Activated T-cell treated with anti-CD3 and anti-CD28 coated beads, Interleukin-2, amount 50 U/mL, for 72 hours (primary cell): ENCODE data around the gene RNF14. TPM values are rescaled to one million over a fixed set of nuclear protein-coding genes. Genes with fewer than 3 reads are reported as not detected.

ENCODE experiments used
- ATAC-seq, 2 donors: fragments of 150-1000 bp; cut with Tn5 transposase; replicated peaks in 1 of 2; 2 replicates each; pipeline ENCODE4 v1.10.0; 2021; ENCODE audit warnings: moderate library complexity in 2 of 2, mild to moderate bottlenecking in 1 of 2
- DNase-seq, 2 donors: peaks; one replicate each; pipeline ENCODE4 v3.0.0; 2021 to 2022; ENCODE audit warnings: mixed read lengths in 1 of 2
- H3K27ac Mint-ChIP-seq: one replicate; pipeline ENCODE4 v1.8.0; 2022; ENCODE audit warnings: mild to moderate bottlenecking, moderate library complexity, mixed read lengths
- H3K27me3 Mint-ChIP-seq: one replicate; pipeline ENCODE4 v1.8.0; 2022; ENCODE audit warnings: low read depth, mixed read lengths
- H3K36me3 Mint-ChIP-seq, 2 donors: one replicate each; pipeline ENCODE4 v1.8.0; 2022; ENCODE audit warnings: mixed read lengths in 2 of 2, mild to moderate bottlenecking in 1 of 2; ENCODE audit not compliant: insufficient read depth in 2 of 2
- H3K4me1 Mint-ChIP-seq: one replicate; pipeline ENCODE4 v1.8.0; 2022; ENCODE audit warnings: low read depth, mixed read lengths
- H3K4me3 Mint-ChIP-seq, 2 donors: one replicate each; pipeline ENCODE4 v1.8.0; 2022; ENCODE audit warnings: mild to moderate bottlenecking in 2 of 2, mixed read lengths in 2 of 2, moderate library complexity in 2 of 2
- H3K9me3 Mint-ChIP-seq, 2 donors: one replicate each; pipeline ENCODE4 v1.8.0; 2022; ENCODE audit warnings: mixed read lengths in 2 of 2
- total RNA-seq, 2 donors: library from RNA; stranded (reverse); gene quantifications; one replicate each; pipeline ENCODE4 v1.2.3, GENCODE V29; 2022

Gene RNF14
- total RNA-seq, 2 donors from 2014 or later: 38.6 to 40.4 TPM

- ATAC-seq: no peak
- no peaks in the 10 kb centered on the region for H3K36me3 Mint-ChIP-seq
- no peaks in the 10 kb centered on the region for H3K27me3 Mint-ChIP-seq
- DNase-seq: no peak
- no peaks in the 10 kb centered on the region for H3K9me3 Mint-ChIP-seq
- H3K4me3 Mint-ChIP-seq: no peak overlapping the region
- H3K27ac Mint-ChIP-seq: no peak overlapping the region
- peaks cover 31% of the 10 kb centered on the region for H3K4me1 Mint-ChIP-seq
These were observed 14.7 kb upstream of the RNF14 start for GRCh38 chr5:141954194-141954593.

DNA sequence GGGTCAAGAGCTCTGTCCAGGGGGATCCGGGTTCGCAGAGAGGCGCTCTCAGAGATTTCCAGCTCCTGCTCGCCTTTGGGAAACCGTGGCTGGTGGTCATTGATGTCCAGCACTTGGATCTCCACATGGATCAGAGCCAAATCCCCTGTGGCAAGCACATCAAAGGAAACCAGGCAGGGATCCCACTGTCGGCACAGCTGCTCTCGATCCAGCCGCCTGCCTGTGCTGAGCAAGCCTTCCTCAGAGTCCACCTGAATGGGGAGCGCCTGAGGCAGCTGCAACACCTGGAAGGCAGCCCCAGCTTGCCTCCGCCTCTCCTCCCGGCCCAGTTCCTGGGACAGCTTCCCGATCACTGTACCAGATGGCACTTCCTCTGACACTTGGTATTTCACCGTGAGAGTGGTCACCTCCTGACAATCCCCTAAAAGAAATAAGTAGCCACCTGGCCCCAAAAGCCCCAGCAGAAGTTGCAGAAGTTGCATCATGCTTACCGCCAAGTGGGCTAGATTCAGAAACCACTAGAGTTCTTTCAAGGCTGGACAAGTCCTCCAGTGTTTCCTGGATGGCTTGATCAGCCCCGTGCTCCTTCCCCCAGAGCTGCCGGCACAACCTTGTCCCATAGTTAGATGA, 11.4 kb upstream of the RNF14 start:
- Mint-ChIP-seq H3K4me1 (peaks cover 42% of the 10 kb centered on the region), H3K36me3 (no peaks in the 10 kb centered on the region), H3K27me3 (no peaks in the 10 kb centered on the region), H3K27ac (no peak overlapping the region), H3K9me3 (no peaks in the 10 kb centered on the region), H3K4me3 (peak overlapping the region in 1 of 2 donors; percentile 23)
- ATAC-seq: no peak
- DNase-seq: no peak

GRCh38 chr5:141958113-141958512, 10.8 kb upstream of the RNF14 start, which contains the start of gene PCDH12:
Gene PCDH12, minus strand, starts transcription at chr5:141958202. Its CDS starts 351 bp downstream, at chr5:141957851.
- peak within 1 kb of the TSS; percentile 64 for H3K27ac Mint-ChIP-seq
- DNase-seq: peak; percentile 15 to 29

GRCh38 chr5:141958546-141959172, 10.2 kb upstream of the RNF14 start:
- DNase-seq (peak in 1 of 2 donors; percentile 22), ATAC-seq (peak in 1 of 2 donors; percentile 72)

More at GRCh38 chr5:141958113-141958512, 10.8 kb upstream of the RNF14 start, which contains the start of gene PCDH12:
- H3K36me3 Mint-ChIP-seq: no peaks in the 10 kb centered on the region
- peak in 1 of 2 donors; percentile 9 for ATAC-seq
- H3K27me3 Mint-ChIP-seq: no peaks in the 10 kb centered on the region
- no peaks in the 10 kb centered on the region for H3K9me3 Mint-ChIP-seq
- peak within 1 kb of the TSS; percentile 23 to 71 for H3K4me3 Mint-ChIP-seq
- peaks cover 42% of the 10 kb centered on the region for H3K4me1 Mint-ChIP-seq

DNA sequence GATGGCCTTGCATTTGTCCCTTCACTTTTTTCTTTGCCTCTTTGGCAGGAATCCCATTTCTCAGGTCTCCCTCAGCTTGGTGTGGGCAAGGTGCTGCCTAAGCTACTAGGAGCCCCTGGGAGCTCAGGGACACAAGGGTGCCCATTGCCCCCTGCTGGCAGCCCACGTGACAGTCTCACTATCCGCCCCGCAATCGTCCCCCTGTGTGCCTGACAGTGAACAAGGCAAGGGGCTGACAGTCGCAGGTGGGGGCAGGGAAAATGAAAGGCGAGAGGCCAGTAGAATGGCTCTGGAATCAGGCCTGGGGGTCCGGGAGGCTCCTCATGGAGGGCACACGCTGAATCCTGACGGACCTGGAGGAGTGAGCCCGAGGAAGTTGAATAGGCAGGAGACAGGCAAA, 8.9 kb upstream of the RNF14 start:
- ATAC-seq: peak in 1 of 2 donors; percentile 38
- Mint-ChIP-seq H3K27ac (no peak overlapping the region), H3K27me3 (no peaks in the 10 kb centered on the region), H3K4me3 (no peak overlapping the region), H3K36me3 (no peaks in the 10 kb centered on the region), H3K9me3 (no peaks in the 10 kb centered on the region), H3K4me1 (peaks cover 42% of the 10 kb centered on the region)
- peak; percentile 31 to 41 for DNase-seq

More at GRCh38 chr5:141958546-141959172, 10.2 kb upstream of the RNF14 start:
- H3K4me3 Mint-ChIP-seq: peak overlapping the region; percentile 23 to 71
- H3K27ac Mint-ChIP-seq: peak overlapping the region; percentile 64
- no peaks in the 10 kb centered on the region for H3K9me3 Mint-ChIP-seq
- H3K36me3 Mint-ChIP-seq: no peaks in the 10 kb centered on the region
- no peaks in the 10 kb centered on the region for H3K27me3 Mint-ChIP-seq
- peaks cover 42% of the 10 kb centered on the region for H3K4me1 Mint-ChIP-seq

- DNase-seq (peak; percentile 88 to 90), ATAC-seq (peak; percentile 88 to 94)
- H3K9me3 Mint-ChIP-seq: no peaks in the 10 kb centered on the region
- H3K36me3 Mint-ChIP-seq: no peaks in the 10 kb centered on the region
- no peaks in the 10 kb centered on the region for H3K27me3 Mint-ChIP-seq
- H3K4me3 Mint-ChIP-seq: peak overlapping the region; percentile 62 to 64
- peaks cover 42% of the 10 kb centered on the region for H3K4me1 Mint-ChIP-seq
- H3K27ac Mint-ChIP-seq: peak overlapping the region; percentile 73
These were observed 8.2 kb upstream of the RNF14 start for GRCh38 chr5:141960449-141961323.

GRCh38 chr5:141961466-141961865, 7.4 kb upstream of the RNF14 start:
- DNase-seq (no peak), ATAC-seq (no peak)
- no peaks in the 10 kb centered on the region for H3K36me3 Mint-ChIP-seq
- no peaks in the 10 kb centered on the region for H3K27me3 Mint-ChIP-seq
- H3K9me3 Mint-ChIP-seq: no peaks in the 10 kb centered on the region
- peak overlapping the region; percentile 73 for H3K27ac Mint-ChIP-seq
- no peak overlapping the region for H3K4me3 Mint-ChIP-seq
- H3K4me1 Mint-ChIP-seq: peaks cover 42% of the 10 kb centered on the region

- no peak overlapping the region for H3K27ac Mint-ChIP-seq
- ATAC-seq (no peak), DNase-seq (no peak)
- no peaks in the 10 kb centered on the region for H3K27me3 Mint-ChIP-seq
- no peak overlapping the region for H3K4me3 Mint-ChIP-seq
- no peaks in the 10 kb centered on the region for H3K9me3 Mint-ChIP-seq
- H3K4me1 Mint-ChIP-seq: peaks cover 36% of the 10 kb centered on the region
- H3K36me3 Mint-ChIP-seq: no peaks in the 10 kb centered on the region
These were observed 5.2 kb upstream of the RNF14 start for GRCh38 chr5:141963701-141964100.

DNA sequence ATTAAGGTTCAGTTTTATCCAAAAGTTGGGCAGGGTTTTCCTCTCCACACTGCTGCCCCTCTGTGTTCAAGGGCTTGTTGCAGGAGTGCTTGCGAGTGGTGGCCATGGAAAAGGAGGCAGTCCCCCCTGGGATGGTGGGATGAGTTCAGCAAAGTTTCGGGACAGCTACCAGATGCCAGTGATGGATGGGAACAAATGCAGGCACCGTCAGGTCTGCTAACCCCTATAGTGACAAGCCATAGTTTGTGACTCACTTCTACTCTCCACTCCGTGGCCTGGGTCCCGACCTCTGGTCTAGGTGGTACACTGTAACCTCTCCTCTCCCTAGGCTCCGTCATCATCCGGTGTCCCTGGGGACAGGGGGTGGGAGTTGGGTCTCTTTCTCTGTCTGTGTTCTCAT, 3.8 kb upstream of the RNF14 start:
- DNase-seq (no peak), ATAC-seq (no peak)
- Mint-ChIP-seq H3K9me3 (no peaks in the 10 kb centered on the region), H3K4me1 (peaks cover 31% of the 10 kb centered on the region), H3K4me3 (no peak overlapping the region), H3K36me3 (peaks cover 3% of the 10 kb centered on the region in 2 donors), H3K27me3 (no peaks in the 10 kb centered on the region), H3K27ac (no peak overlapping the region)

GRCh38 chr5:141966275-141966962, 2.5 kb upstream of the RNF14 start:
- Mint-ChIP-seq H3K9me3 (no peaks in the 10 kb centered on the region), H3K36me3 (peaks cover 3 to 5% of the 10 kb centered on the region in 2 donors), H3K4me1 (peaks cover 24% of the 10 kb centered on the region), H3K4me3 (no peak overlapping the region), H3K27me3 (no peaks in the 10 kb centered on the region), H3K27ac (no peak overlapping the region)
- DNase-seq (no peak), ATAC-seq (no peak)

GRCh38 chr5:141966963-141967333, 2.0 kb upstream of the RNF14 start:
- Mint-ChIP-seq H3K27me3 (no peaks in the 10 kb centered on the region), H3K36me3 (peaks cover 3 to 8% of the 10 kb centered on the region in 2 donors), H3K27ac (no peak overlapping the region), H3K9me3 (no peaks in the 10 kb centered on the region), H3K4me1 (peaks cover 23% of the 10 kb centered on the region), H3K4me3 (no peak overlapping the region)
- ATAC-seq: no peak
- no peak for DNase-seq

DNA sequence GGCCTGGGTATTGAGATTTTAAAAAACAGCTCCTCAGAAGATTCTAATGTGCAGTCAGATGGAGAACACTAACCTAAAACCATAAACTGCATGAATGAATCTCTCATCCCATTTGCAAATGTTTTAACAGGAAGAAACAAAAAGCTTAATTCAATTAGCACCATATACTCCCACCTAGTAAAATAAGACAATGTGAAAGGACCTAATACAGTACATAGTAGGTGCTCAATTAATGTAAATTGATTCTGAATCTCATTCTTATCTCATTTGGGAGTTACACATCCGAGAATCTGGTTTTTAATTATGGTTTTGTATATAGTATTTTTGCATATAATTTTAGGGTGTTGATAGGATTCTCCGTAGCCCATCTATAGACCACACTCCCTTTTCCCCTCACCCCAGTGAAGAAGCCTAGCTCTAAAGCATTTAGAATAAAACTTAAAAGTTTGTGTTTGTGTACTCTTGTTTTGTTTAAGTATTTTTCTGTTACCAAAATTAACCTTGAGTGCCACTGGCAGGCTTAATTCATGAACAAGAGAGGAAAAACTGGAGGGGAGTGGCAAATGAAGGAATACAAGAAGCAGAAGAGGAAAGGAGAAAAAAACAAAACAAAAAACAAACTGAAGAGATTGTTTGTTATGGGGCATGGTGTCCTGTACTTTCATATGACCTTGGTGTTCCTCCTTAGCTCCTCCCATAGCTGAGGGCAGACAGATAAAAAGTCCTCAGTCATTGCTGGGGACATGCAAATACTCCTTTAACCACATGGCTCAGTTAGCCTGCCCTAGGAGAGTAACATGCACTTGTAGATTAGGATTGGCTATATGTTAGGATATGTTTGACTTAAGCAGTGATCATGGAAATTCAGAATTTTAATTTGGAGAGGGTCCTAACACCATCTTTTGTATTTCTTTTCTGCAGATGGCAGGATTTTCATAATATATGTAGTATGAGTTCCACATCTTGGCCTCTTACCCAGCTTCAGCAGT, 1.2 kb downstream of the RNF14 start:
- Mint-ChIP-seq H3K27me3 (no peaks in the 10 kb centered on the region), H3K9me3 (no peaks in the 10 kb centered on the region), H3K4me3 (peak overlapping the region; percentile 95 to 96), H3K27ac (peak overlapping the region; percentile 95), H3K4me1 (peaks cover 43% of the 10 kb centered on the region), H3K36me3 (peaks cover 8 to 16% of the 10 kb centered on the region in 2 donors)
- DNase-seq (peak in 1 of 2 donors; percentile 16), ATAC-seq (no peak)
